ENCODE data around the gene KIF5C. TPM values are rescaled to one million over a fixed set of nuclear protein-coding genes. Genes with fewer than 3 reads are reported as not detected.

KIF5C gene
- total RNA-seq, 1 experiment from 2014 or later = 6.6 TPM

DNA sequence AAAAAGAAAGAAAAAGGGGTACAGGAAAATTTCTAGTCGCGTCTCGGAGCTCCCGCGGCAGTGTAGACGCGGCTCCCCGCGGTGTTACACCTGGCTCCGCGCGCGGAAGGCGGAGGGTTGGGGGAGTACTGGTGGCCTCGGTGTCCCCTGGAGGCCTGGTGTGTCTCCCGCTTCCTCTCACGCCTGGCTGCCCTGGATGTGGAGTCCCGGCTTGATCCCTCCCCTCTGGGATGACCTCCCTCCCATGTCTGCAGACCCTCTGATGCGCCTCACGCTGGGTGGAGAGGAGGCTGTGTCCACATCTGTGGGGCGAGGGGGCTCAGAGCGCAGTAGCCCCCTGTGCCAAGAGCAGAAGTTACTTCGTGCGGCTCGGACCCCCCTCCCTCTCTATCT lies 1.2 kb downstream of the KIF5C start:
- H3K4me3 ChIP-seq = no peak overlapping the region
- H3K4me1 ChIP-seq = no peaks in the 10 kb centered on the region
- H3K27me3 ChIP-seq = no peaks in the 10 kb centered on the region
- H3K36me3 ChIP-seq = no peaks in the 10 kb centered on the region
- H3K27ac ChIP-seq = no peak overlapping the region
- no peak for DNase-seq
- H3K9me3 ChIP-seq (replicated peaks) = no peaks in the 10 kb centered on the region

DNA sequence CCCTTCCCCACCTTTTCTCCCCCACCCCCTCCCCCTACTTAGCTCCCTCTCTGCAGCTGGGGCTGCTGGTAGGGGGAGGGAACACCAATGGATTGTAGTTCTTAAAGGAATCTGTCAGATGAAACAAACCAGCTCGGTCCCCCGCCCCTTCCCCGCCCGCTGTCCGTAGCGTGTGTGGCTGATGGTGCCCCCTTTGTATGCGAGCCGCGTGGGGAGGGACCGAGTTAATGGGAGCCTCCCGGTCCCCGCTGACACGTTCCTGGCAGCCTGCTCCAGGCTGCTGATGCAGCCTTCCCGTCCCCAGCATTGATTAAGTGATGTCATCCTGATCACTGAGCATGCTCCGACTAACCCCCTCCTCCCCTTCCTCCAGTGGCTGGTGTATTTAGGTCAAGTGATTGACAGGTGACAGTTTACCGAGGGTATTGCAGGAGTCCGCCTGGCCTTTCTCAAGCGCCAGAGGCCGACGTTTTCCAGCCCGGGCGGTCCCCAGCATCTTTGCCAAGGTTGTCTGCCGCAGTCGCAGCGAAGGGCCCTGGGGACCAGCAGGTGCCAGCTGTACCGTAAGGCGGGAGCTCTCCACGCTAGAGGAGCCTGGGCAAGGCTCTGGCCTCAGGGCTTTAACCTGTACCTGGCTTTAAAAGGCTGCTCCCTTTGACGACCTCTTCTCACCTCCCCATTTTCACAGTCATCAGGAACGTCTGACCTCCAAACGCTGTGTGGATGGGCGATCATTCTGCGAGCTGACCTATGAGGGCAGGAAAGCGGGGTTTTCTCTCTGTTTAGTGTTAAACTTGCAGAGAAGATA lies 1.8 kb downstream of the KIF5C start:
- no peak for DNase-seq
- Histone ChIP-seq H3K9me3 (replicated peaks) (no peaks in the 10 kb centered on the region), H3K27ac (no peak overlapping the region), H3K4me1 (no peaks in the 10 kb centered on the region), H3K27me3 (no peaks in the 10 kb centered on the region), H3K36me3 (no peaks in the 10 kb centered on the region), H3K4me3 (no peak overlapping the region)

DNA sequence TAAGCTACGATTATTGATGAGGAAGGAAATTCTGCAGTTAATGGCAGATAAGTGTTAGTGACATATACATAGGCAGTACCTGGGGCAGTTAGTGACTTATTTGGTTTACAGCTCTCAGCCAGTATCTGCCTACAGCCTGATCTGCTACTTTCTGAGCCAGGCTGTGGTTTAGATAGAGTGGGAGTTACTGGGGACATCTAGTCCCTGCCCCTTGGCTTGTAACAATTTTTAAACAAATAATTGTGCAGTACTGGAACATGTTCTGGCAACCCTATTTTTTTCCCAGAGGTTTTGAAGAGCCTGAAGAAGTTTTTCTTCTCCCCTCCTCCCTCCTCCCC lies 2.3 kb downstream of the KIF5C start:
- no peak for DNase-seq
- Histone ChIP-seq H3K27ac (no peak overlapping the region), H3K9me3 (replicated peaks) (no peaks in the 10 kb centered on the region), H3K27me3 (no peaks in the 10 kb centered on the region), H3K4me1 (no peaks in the 10 kb centered on the region), H3K4me3 (no peak overlapping the region), H3K36me3 (no peaks in the 10 kb centered on the region)

DNA sequence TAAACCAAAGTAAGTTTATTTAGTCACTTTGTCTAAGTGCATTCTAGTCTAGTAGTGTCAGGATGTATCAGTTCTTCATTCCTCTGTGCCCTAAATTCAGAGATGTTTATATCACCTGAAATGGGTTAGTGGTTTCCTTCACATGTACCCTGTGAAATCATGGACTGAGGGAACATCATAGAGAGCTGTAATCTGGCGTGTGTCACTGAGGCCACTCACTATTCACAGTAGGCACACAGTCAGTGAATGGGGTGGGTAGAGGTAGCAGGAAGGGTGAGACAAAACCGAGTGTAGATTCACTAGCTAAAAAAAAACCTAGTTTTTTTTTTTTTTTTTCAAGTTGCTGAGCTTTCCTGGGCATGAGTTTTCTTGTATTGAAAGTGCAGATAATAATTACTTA lies 5.6 kb downstream of the KIF5C start:
- Histone ChIP-seq H3K9me3 (replicated peaks) (no peaks in the 10 kb centered on the region), H3K27me3 (no peaks in the 10 kb centered on the region), H3K27ac (no peak overlapping the region), H3K4me1 (no peaks in the 10 kb centered on the region), H3K4me3 (no peak overlapping the region), H3K36me3 (no peaks in the 10 kb centered on the region)
- DNase-seq = no peak

DNA sequence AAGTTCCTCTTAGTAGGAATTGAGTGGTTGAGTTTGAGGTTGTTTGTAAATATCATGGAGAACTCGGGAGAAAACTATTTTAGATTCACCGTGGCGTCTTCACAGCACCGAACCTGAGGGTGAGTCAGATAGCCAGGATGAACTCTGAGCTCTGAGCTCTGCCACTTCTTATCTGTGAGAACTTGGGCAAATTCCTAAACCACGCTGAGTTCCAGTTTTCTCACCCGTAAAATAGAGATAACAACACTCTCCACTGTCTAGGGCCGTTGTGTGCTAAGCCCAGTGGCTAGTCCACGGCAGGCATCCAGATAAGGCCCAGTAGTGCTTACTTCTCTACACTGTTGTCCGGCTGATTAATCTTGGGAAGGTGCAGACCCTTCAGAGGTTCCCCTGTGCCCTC lies 7.0 kb downstream of the KIF5C start:
- H3K9me3 ChIP-seq (replicated peaks) = no peaks in the 10 kb centered on the region
- no peak for DNase-seq

DNA sequence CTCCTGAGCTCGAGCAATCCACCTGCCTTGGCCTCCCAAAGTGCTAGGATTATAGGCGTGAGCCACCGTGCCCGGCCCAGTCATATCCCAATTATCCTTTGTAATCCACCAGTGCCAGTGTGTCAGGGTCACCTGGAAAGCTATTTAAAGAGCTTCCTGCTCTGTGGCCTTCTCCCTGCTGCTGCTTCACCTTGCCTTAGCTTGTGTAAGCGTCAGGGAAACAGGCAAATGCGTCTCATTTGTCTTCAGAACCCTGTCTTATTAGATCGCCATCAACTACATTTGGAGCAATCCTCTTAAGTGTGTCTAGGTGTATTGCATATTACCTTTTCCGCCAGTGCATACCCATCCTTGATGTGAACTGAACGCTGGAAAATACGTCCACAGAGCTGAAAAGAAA lies 10.2 kb downstream of the KIF5C start:
- H3K4me3 ChIP-seq = no peak overlapping the region
- H3K36me3 ChIP-seq = no peaks in the 10 kb centered on the region
- H3K27me3 ChIP-seq = no peaks in the 10 kb centered on the region
- DNase-seq = no peak
- no peaks in the 10 kb centered on the region for H3K9me3 ChIP-seq (replicated peaks)
- H3K27ac ChIP-seq = no peak overlapping the region
- H3K4me1 ChIP-seq = no peaks in the 10 kb centered on the region

More for the DNA sequence above, 7.0 kb downstream of the KIF5C start:
- Histone ChIP-seq H3K27ac (no peak overlapping the region), H3K36me3 (no peaks in the 10 kb centered on the region), H3K27me3 (no peaks in the 10 kb centered on the region), H3K4me3 (no peak overlapping the region), H3K4me1 (no peaks in the 10 kb centered on the region)

DNA sequence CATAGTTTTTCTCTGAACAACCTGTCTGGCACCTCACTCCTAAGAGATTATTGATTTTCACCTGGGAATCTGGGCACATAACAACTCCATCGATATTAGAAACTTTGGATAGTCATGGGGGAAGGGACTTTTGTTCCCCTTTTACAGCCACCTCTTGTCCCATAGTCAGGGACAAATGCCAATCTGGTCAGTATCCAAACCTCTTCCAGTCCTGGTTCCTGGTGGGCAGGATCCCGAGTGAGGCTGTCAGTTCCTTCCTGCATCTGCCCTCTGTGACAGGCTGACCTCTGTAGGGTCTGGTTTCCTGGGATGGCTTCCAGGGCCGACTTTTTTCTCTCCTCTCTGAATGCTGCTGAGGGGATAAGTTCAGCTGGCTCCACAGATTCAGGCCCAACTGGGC lies 11.0 kb downstream of the KIF5C start:
- Histone ChIP-seq H3K27me3 (no peaks in the 10 kb centered on the region), H3K36me3 (no peaks in the 10 kb centered on the region), H3K4me1 (no peaks in the 10 kb centered on the region), H3K4me3 (no peak overlapping the region), H3K27ac (no peak overlapping the region), H3K9me3 (replicated peaks) (no peaks in the 10 kb centered on the region)
- DNase-seq = no peak

DNA sequence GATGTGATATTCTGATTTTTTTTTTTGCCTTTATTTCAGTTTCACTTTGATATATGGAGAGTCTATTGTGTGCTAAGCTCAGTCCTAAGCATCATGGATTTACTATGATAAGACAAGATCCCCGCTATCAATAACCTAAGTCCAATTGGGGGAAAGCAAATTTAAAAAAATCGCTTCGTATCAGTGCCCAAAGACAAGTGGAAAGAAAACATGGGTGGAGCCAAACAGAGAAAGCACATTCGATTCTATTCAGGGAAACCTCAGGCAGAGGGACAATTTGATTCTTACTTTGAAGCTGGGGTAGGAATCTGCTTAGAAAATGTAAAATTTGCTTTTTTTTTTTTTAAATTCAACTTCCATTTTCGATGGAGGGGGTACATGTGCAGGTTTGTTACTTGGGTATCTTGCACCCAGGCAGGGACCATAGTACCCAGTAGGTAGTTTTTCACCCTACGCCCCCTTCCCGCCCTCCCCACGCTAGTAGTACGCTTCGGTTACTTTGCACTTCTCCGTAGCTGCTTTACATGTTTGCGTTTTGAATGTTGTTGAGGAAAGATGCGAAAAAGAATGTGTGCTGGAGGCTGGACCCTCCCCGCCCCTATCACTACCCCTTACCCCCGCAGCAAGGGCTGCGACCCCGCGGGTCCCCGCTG lies 12.4 kb downstream of the KIF5C start:
- Histone ChIP-seq H3K4me1 (no peaks in the 10 kb centered on the region), H3K4me3 (no peak overlapping the region), H3K36me3 (no peaks in the 10 kb centered on the region), H3K27me3 (no peaks in the 10 kb centered on the region), H3K27ac (no peak overlapping the region), H3K9me3 (replicated peaks) (no peaks in the 10 kb centered on the region)
- DNase-seq = no peak

DNA sequence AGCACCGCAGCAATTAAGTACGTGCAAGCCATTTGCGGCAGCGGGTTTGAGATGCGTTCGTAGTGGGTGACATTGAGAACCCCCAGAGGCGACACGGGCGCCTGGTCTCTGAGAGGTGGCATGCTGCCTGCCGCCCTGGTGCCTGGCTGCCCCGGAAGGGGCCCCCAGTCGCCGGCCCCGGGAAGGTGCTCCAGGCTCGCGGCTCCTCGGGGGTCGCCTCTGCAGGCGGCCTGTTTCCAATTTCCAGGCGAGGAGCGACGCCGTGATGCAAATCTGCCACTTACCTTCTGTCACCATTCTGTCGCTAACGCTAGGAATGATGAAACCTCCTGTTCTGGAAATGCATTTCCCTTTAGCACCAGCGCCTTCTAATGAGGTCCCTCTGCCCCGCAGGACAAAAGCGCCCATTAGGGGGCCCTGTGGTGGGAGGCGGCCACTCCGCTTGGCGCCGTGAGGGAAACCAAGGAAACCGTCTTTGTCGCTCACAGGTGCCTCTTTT lies 13.0 kb downstream of the KIF5C start:
- H3K27me3 ChIP-seq = no peaks in the 10 kb centered on the region
- H3K4me1 ChIP-seq = no peaks in the 10 kb centered on the region
- no peak overlapping the region for H3K27ac ChIP-seq
- no peaks in the 10 kb centered on the region for H3K9me3 ChIP-seq (replicated peaks)
- H3K4me3 ChIP-seq = no peak overlapping the region
- H3K36me3 ChIP-seq = no peaks in the 10 kb centered on the region
- no peak for DNase-seq

DNA sequence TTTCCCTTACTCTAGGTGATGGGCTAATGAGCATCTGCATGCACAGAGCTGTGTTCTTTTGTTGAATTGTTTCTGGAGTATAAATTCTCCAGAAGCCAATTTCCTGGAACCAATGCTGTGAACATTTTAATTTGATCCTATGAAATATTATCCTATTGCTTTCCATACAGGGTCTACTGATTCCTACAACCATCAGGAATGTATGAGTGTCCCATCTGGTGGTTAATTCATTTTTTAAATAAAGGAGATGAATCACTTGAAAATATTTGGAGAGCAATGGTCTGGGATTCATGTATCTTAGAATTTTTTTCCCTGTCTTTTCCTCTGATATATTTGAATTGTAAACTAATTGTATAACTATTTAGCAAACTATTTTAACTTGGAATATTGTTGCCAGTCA lies 14.0 kb downstream of the KIF5C start:
- no peak for DNase-seq
- H3K27ac ChIP-seq = no peak overlapping the region
- H3K36me3 ChIP-seq = no peaks in the 10 kb centered on the region
- no peaks in the 10 kb centered on the region for H3K9me3 ChIP-seq (replicated peaks)
- H3K27me3 ChIP-seq = no peaks in the 10 kb centered on the region
- H3K4me1 ChIP-seq = no peaks in the 10 kb centered on the region
- H3K4me3 ChIP-seq = no peak overlapping the region

DNA sequence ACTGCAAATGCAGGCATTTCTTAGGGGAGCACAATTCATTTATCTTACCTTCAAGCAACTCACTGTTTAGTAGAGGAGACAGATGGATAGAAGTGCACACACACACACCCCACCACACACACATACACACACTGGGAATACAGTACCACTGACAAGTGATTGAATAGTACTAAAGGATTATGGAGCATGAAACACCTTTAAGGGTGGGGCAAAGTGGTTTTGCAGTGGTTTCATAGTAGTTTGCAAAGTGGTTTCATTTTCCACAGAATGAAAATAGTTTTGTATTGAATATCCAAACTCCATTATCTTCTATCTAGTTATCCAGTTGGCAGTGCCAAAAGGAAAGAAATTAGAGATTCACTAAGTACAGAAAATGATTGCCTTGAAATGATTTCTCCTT lies 18.9 kb downstream of the KIF5C start:
- Histone ChIP-seq H3K36me3 (no peaks in the 10 kb centered on the region), H3K4me3 (no peak overlapping the region), H3K27me3 (no peaks in the 10 kb centered on the region), H3K27ac (no peak overlapping the region), H3K9me3 (replicated peaks) (no peaks in the 10 kb centered on the region), H3K4me1 (no peaks in the 10 kb centered on the region)
- DNase-seq = no peak

DNA sequence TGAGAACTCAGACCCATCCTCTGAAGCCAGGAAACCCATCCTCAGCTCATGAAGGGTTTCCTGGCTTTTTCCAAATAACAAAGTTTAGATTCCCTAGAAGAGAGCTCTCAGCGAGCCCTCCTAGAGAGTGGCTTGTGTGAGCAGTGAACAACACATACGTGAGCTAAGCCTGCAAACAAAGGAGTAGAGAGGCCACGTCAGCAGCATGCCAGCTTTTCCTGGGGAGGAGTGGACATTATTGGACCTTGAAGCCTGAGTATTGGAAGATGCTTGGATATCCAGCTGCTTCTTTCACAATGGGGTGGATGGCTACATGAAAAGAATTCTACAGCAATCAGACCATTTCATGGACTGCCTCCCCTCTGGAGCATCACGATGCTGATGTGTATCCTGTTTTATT lies 21.1 kb downstream of the KIF5C start:
- H3K36me3 ChIP-seq = no peaks in the 10 kb centered on the region
- H3K27me3 ChIP-seq = no peaks in the 10 kb centered on the region
- DNase-seq = no peak
- no peaks in the 10 kb centered on the region for H3K4me1 ChIP-seq
- no peak overlapping the region for H3K4me3 ChIP-seq
- H3K9me3 ChIP-seq (replicated peaks) = no peaks in the 10 kb centered on the region
- no peak overlapping the region for H3K27ac ChIP-seq

DNA sequence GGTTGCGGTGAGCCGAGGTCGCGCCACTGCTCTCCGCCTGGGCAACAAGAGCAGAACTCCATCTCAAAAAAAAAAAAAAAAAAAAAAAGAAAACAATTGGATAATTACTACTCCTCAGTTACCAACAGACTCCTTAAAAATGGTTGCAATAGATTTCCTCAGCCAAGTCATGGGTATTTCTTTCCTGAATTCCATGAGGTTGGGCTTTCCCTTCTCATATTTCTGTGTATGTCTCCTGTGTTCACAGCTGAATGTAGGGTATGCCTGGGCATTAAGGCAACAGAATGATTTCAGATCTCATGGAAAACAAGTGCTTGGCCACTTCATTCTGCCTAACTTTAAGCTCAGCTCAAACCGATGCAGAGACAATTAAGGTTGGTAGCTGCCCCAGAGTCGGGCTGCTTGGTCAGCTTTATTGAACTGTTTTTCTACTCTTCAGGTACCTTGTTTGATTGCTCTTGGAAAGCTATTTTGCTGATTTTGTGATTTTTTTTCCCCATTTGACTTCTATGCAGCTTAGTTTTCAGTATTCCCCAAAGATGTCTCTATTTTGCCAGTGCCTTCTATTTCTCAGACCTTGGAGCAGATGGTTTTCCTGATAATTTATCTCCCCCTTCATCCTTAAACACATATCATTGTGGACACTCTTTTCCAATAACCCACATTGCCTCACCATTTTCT lies 24.8 kb downstream of the KIF5C start:
- H3K4me3 ChIP-seq = no peak overlapping the region
- DNase-seq = peak in 1 of 2 experiments; percentile 5
- no peaks in the 10 kb centered on the region for H3K9me3 ChIP-seq (replicated peaks)
- H3K27me3 ChIP-seq = no peaks in the 10 kb centered on the region
- no peak overlapping the region for H3K27ac ChIP-seq
- H3K4me1 ChIP-seq = no peaks in the 10 kb centered on the region
- no peaks in the 10 kb centered on the region for H3K36me3 ChIP-seq

DNA sequence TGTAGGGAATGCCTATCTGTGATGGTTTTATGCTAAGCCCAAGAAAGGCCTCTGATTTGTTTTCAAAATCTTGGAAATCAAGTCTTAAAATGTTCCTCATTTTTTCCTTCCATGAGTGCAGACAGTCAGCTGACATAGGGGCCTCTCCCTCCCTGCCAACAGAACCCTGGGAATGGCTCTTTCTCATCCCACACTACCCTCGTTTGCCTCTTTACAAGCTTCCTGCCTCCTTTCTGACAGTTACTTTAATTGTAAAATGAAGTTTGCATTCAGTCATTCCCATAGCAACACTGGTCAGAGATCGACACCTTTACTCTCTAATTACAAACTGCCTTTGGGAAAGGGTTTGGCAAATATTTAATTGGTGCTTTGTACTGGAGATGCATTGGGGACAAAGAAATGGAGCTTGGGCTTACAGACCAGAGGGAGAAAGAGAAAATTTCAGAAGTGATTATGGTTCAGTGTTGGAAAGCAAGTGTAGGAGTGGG lies 25.4 kb downstream of the KIF5C start:
- no peak for DNase-seq
- Histone ChIP-seq H3K9me3 (replicated peaks) (no peaks in the 10 kb centered on the region), H3K36me3 (no peaks in the 10 kb centered on the region), H3K4me1 (no peaks in the 10 kb centered on the region), H3K4me3 (no peak overlapping the region), H3K27ac (no peak overlapping the region), H3K27me3 (no peaks in the 10 kb centered on the region)

DNA sequence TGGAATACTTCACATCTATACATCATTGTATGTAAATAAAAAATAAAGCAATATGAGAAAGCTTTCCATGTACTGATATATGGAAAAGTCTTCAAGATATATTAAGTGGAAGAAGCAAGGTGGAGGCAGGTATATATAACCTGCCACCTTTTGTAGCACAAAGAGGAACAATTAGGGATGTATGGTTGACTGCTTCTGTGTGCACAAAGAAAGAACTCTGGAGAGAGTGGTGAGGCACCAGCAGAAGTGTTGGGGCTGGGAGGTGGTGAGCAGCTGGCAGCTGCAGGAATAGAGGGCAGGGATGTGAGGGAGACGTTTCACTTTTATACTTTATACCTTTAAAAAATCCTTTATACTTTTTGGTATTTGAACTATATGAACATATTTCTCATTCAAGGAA lies 26.1 kb downstream of the KIF5C start:
- Histone ChIP-seq H3K4me3 (no peak overlapping the region), H3K9me3 (replicated peaks) (no peaks in the 10 kb centered on the region), H3K36me3 (no peaks in the 10 kb centered on the region), H3K4me1 (no peaks in the 10 kb centered on the region), H3K27ac (no peak overlapping the region), H3K27me3 (no peaks in the 10 kb centered on the region)
- no peak for DNase-seq
